ENCODE results near the gene HYCC1. TPM values are rescaled to one million over a fixed set of nuclear protein-coding genes. Genes with fewer than 3 reads are reported as not detected.
A peak's percentile ranks its signal among the peaks of the same experiment; 100 is the strongest.
"Not testable (repeated sequence)": the region's sequence is repeated elsewhere in the genome, so short reads cannot be mapped to it uniquely, and the experiment has no call there.

HYCC1 gene
- 100 to 1,000 TPM in 1 of 2 donors, 10 to 100 TPM in 1; 76.4 to 112 TPM for total RNA-seq
- long read RNA-seq, donor 1, full-length matches to known transcripts = 5 of 17 reads
- long read RNA-seq, donor 1, partial matches to known transcripts = 1 of 17 reads
- long read RNA-seq, donor 1, other reads (novel, unspliced or antisense) = 11 of 17 reads
- long read RNA-seq, donor 2, full-length matches to known transcripts = 9 of 25 reads
- long read RNA-seq, donor 2, partial matches to known transcripts = 2 of 25 reads
- long read RNA-seq, donor 2, other reads (novel, unspliced or antisense) = 14 of 25 reads

DNA sequence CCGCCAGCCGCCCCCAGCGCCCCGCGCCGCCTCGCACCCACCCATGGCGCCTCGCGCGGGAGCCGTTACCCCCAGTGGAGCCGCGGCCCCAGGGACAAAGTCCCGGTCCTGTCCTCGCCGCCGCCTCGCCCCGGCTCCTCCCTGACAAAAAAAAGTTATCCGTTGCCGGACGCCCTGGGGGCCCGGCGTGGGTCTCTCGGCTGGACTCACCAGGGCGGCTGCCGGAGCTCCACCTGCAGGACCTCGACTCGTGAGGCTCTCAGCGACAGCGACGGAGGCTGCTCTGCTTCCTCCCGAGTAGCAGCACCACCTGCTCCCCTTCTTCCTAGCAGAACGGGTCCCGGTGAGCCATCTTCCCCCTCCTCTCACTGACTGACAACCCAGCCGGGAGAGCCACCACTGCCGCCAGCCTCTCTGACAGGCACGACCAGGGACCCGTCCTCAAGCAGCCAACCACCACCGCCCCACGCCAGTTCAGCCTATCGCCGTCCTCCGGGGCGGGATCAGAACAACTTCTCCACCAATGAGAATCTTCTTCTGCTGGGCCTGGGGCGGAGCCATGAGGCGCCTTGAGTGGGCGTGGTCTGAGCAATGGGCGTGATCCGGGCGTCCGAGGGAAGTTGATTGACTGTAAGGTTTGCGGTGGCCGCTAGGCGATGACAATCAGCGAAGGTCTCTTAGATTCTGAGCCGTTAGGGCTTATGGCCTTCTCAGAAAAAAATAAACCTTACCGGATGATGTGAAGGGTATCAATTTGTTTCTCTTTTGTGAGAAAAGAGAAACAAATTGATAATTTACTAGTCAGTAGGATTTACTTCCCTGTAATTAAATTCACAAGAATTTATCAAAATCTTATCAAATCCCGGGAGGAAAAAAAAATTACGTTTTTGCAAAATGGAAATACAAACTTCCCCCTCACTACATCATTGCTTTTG, at the start of gene HYCC1:
Gene HYCC1, minus strand, starts transcription at position 416 of the 935 bp plus-strand sequence. CDS start 23,019 bp downstream, outside the sequence.
- DNase-seq (ENCODE audit: low spot score) = peak; percentile 100
- intact Hi-C loops (cut with DNase I) = no loop called here

DNA sequence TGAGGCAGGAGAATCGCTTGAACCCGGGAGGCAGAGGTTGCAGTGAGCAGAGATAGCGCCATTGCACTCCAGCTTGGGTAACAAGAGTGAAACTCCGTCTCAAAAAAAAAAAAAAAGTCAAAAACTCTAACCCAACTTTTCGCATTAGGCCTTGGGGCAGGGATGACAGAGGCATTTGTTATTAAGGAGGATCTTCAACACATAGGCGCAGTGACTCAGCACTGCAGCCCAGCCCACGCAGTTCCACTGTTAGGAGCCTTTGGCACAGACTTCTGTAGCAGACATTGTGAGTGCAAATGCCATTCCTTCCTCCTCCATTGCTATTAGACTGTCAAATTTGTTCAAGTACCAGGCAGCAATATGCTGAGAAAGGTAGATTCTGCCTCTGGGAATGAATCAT, 48.5 kb upstream of the HYCC1 start:
- no peak for DNase-seq (ENCODE audit: low spot score)
- intact Hi-C loops (cut with DNase I) = no loop called here

DNA sequence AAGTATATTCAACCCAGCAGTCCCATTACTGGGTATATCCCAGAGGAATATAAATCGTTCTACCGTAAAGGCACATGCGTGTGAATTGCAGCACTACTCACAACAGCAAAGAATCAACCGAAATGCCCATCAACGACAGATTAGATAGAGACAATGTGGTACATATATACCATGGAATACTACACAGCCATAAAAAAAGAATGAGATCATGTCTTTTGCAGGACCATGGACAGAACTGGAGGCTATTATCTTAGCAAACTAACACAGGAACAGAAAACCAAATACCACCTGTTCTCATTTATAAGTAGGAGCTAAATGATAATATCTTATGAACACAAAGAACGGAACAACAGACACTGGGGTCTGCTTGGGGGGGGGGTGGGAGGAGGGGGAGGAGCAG, 47.4 kb upstream of the HYCC1 start:
- DNase-seq (ENCODE audit: low spot score) = no peak
- intact Hi-C loops (cut with DNase I) = no loop called here

DNA sequence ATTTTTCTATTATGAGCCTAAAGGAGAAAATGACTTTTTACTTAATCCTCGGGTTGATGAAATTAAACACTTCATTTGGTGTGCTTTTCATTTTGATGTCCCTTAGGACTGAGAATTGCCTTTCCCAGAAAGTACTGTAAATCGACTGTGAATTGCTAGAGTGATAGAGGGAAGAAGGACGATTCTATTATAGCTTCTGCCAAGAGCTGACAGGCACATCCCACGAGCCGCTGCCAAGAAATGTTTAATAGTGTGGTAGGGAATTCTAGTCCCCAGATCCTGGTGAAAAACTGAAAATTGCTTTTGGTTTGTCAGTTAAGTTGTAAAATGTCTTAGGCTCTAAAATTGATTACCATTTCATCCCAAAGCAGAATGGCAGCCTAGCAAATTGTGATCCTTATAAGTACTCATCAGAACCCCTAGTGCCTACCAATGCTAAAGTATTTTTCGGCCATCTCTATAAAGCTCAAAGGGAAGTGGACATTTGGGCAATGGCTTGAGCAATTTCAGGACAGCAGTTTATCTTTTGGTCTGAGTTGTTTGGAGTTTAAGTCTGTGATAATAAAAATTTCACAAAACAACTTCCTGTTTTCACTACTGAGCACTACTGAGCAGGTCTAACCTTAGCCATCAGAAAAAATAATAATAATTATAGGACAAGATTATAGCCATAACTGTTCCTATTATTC, 44.6 kb upstream of the HYCC1 start:
- intact Hi-C loops (cut with DNase I) = no loop called here

DNA sequence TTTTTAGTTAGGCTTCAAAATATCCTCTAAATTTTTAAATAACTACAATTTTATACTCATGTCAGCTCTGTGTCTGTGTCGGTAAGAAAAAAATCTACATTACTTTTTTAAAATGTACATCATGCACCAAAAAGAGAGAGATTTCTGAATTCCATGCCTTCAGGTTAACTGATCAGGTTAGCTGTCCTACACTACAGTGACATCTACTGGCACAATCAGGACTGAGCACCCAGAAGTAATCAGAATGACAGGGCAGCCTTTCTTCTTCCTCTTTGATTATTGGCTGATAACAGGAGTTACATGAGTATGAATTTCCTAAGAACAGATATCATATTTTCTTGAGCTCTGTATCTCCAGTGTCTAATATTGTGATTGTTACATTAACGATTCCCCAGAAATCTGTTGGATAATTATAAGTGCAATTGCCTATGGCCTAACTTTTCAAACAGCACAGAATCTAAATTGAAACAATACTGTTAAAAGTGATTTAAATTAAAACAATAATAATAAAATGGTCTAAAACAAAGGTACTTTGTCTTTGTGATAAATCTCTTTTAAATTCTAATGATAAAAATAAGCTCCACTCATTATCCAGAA, 41.8 kb upstream of the HYCC1 start:
- no peak for DNase-seq (ENCODE audit: low spot score)
- intact Hi-C loops (cut with DNase I) = no loop called here

More for the DNA sequence above, 44.6 kb upstream of the HYCC1 start:
- no peak for DNase-seq (ENCODE audit: low spot score)

GRCh38 chr7:23051124-23051485, 37.2 kb upstream of the HYCC1 start:
- intact Hi-C loops (cut with DNase I) = loop anchor here in 1 of 2 donors (5.0 kb wide), 1 partner anchor 489 kb away; no protein-coding TSS in a partner anchor
- DNase-seq (ENCODE audit: low spot score) = not testable (repeated sequence)

GRCh38 chr7:23046336-23046735, 32.4 kb upstream of the HYCC1 start:
- DNase-seq (ENCODE audit: low spot score); intact Hi-C loops (cut with DNase I): not testable (repeated sequence)

DNA sequence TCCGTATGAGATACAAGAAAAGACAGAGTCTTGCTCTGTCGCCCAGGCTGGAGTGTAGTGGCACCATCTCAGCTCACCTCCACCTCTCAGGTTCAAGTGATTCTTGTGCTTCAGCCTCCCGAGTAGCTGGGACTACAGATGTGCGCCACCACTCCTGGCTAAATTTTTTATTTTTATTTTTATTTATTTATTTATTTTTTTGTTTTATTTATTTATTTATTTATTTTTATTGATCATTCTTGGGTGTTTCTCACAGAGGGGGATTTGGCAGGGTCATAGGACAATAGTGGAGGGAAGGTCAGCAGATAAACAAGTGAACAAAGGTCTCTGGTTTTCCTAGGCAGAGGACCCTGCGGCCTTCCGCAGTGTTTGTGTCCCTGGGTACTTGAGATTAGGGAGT, 31.2 kb upstream of the HYCC1 start:
- intact Hi-C loops (cut with DNase I); DNase-seq (ENCODE audit: low spot score): not testable (repeated sequence)

DNA sequence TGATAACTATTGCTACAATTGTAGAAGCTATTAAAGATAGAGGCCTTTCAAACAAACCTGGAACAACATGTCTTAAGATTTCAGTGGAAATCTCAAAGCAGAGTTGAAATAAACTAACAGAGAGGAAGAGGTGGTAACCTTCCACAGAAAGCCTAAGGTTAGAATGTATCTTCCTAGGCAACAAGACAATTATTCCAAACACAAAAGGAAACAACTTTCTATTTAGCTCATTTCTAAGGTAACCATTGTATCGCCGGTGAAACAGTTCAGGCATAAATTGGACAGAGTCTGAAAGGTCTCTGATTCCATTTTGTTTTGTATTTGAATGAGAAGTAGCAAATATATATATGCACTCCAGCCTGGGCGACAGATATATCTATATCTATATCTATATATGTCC, 30.7 kb upstream of the HYCC1 start:
- intact Hi-C loops (cut with DNase I) = no loop called here
- no peak for DNase-seq (ENCODE audit: low spot score)

GRCh38 chr7:23043441-23043840, 29.5 kb upstream of the HYCC1 start:
- intact Hi-C loops (cut with DNase I) = no loop called here
- DNase-seq (ENCODE audit: low spot score) = no peak

DNA sequence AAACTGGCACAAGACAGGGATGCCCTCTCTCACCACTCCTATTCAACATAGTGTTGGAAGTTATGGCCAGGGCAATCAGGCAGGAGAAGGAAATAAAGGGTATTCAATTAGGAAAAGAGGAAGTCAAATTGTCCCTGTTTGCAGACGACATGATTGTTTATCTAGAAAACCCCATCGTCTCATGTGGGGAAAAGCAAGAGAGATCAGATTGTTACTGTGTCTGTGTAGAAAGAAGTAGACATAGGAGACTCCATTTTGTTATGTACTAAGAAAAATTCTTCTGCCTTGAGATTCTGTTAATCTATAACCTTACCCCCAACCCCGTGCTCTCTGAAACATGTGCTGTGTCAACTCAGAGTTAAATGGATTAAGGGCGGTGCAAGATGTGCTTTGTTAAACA, 25.7 kb upstream of the HYCC1 start:
- intact Hi-C loops (cut with DNase I); DNase-seq (ENCODE audit: low spot score): not testable (repeated sequence)

DNA sequence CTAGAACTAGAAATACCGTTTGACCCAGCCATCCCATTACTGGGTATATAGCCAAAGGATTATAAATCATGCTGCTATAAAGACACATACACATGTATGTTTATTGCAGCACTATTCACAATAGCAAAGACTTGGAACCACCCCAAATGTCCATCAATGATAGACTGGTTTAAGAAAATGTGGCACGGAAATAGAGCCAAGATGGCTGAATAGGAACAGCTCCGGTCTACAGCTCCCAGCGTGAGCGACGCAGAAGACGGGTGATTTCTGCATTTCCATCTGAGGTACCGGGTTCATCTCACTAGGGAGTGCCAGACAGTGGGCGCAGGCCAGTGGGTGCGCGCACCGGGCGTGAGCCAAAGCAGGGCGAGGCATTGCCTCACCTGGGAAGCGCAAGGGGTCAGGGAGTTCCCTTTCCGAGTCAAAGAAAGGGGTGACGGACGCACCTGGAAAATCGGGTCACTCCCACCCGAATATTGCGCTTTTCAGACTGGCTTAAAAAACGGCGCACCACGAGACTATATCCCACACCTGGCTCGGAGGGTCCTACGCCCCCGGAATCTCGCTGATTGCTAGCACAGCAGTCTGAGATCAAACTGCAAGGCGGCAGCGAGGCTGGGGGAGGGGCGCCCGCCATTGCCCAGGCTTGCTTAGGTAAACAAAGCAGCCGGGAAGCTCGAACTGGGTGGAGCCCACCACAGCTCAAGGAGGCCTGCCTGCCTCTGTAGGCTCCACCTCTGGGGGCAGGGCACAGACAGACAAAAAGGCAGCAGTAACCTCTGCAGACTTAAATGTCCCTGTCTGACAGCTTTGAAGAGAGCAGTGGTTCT, 21.8 kb upstream of the HYCC1 start:
- intact Hi-C loops (cut with DNase I); DNase-seq (ENCODE audit: low spot score): not testable (repeated sequence)

DNA sequence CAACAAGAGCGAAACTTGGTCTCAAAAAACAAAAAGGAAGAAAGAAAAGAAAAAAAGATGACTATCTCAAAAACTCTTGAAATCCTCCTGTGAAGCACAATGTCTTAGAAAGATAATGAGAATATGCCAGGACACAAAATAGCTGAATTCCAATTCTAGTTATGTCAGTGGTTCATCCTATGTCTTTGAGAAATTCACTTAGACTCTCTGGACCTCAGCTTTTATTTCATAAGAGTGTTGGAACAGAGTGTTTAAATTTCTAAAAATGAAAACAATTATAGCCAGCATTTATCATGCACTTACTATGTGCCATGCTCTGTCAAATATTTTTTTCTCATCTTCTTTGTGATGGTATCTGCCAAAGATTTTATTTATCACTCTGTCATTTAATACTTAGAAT, 13.3 kb upstream of the HYCC1 start:
- intact Hi-C loops (cut with DNase I) = no loop called here
- no peak for DNase-seq (ENCODE audit: low spot score)

DNA sequence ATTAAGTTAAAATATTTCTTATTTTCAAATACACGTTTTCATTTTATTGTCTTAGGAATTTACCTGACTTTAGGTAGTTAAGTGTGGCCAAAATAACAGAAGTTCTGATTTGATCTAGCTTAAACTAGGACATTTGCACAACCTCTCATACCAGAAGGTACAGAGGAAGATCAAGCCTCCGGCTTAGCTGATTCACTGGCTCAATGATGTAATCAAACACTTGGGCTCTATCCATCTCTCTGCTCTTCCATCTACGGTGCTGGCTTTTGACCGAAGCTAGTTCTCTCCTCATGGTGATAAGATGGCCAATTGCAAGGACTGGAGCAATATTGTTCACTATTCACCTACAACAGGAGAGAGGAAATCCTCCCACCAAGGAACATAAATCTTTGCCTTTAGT, 12.2 kb upstream of the HYCC1 start:
- intact Hi-C loops (cut with DNase I) = no loop called here

GRCh38 chr7:23024454-23024853, 10.5 kb upstream of the HYCC1 start:
- no peak for DNase-seq (ENCODE audit: low spot score)
- intact Hi-C loops (cut with DNase I) = no loop called here

More for the DNA sequence above, 12.2 kb upstream of the HYCC1 start:
- DNase-seq (ENCODE audit: low spot score) = no peak

DNA sequence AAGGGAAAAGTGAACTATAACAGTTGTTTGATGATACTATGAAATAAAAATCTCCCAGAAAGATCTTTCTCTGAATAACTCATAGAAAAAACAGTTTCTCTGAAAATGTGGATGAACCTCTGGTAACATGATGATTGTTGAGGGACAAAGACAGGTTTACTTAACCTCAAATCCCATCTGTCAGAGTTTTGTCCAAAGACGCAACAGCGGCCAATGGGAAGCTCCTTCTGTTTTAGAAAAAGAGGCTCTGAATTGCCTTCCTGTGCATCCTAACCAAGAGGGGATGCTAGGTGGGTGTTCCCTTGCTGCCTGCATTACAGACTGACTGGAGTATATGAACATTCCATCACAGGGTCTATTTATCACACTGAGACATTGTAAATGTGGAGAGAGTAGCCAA, 8.9 kb upstream of the HYCC1 start:
- intact Hi-C loops (cut with DNase I) = no loop called here
- DNase-seq (ENCODE audit: low spot score) = no peak

DNA sequence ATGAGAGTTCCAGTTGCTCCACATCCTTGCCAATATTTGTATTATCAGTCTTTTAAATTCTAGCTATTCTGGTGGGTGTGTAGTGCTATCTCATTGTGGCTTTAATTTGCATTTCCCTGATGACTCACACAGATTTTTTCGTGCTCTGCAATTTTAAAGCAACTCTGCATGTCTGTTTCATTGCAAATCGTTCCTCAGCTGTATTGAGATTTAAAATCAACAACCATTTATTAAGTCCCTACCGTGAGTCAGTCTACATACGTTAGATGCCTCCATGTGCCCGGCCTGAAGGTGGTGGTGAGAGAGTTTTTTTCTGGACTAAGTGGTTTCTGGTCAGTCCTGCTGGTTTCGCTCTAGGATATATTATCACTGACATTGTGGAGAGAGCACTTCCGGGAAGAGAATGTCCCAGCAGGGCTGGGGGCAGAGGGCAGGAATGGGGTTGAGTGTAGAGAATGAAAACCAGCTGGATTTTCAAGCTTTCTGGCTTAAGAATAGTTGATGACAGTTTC, 8.4 kb upstream of the HYCC1 start:
- intact Hi-C loops (cut with DNase I) = no loop called here
- DNase-seq (ENCODE audit: low spot score) = no peak

DNA sequence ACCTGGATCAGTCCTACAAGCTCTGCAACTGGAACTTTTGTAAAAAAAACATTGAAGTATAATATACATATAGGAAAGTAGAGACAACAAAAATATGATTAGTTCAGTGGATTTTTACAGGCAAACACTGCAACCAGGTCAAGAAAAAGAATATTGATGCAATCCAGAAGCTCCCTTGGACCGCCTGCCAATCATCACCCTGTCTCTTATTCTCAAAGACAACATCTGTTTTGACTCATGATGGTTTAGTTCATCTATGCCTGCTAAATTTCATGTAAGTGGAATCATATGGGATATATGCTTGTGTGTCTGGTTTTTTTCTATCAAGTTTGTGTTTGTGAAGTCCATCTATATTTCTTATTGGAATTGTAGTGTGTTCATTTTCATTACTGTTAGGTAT, 7.7 kb upstream of the HYCC1 start:
- intact Hi-C loops (cut with DNase I) = no loop called here
- no peak for DNase-seq (ENCODE audit: low spot score)
